Measurements from ENCODE around the gene UBE2QL1. TPM values are rescaled to one million over a fixed set of nuclear protein-coding genes. Genes with fewer than 3 reads are reported as not detected.

UBE2QL1 gene
- total RNA-seq, 1 experiment from 2014 or later, result 0.50 TPM

- no peak for TF ChIP-seq ZBTB43 (CRISPR knock-in tag; IDR thresholded peaks at IDR 0.05)
- TF ChIP-seq, protein P1, sequence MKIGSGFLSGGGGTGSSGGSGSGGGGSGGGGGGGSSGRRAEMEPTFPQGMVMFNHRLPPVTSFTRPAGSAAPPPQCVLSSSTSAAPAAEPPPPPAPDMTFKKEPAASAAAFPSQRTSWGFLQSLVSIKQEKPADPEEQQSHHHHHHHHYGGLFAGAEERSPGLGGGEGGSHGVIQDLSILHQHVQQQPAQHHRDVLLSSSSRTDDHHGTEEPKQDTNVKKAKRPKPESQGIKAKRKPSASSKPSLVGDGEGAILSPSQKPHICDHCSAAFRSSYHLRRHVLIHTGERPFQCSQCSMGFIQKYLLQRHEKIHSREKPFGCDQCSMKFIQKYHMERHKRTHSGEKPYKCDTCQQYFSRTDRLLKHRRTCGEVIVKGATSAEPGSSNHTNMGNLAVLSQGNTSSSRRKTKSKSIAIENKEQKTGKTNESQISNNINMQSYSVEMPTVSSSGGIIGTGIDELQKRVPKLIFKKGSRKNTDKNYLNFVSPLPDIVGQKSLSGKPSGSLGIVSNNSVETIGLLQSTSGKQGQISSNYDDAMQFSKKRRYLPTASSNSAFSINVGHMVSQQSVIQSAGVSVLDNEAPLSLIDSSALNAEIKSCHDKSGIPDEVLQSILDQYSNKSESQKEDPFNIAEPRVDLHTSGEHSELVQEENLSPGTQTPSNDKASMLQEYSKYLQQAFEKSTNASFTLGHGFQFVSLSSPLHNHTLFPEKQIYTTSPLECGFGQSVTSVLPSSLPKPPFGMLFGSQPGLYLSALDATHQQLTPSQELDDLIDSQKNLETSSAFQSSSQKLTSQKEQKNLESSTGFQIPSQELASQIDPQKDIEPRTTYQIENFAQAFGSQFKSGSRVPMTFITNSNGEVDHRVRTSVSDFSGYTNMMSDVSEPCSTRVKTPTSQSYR (CRISPR knock-in tag; IDR thresholded peaks at IDR 0.05), result no peak
- TF ChIP-seq, protein P2, sequence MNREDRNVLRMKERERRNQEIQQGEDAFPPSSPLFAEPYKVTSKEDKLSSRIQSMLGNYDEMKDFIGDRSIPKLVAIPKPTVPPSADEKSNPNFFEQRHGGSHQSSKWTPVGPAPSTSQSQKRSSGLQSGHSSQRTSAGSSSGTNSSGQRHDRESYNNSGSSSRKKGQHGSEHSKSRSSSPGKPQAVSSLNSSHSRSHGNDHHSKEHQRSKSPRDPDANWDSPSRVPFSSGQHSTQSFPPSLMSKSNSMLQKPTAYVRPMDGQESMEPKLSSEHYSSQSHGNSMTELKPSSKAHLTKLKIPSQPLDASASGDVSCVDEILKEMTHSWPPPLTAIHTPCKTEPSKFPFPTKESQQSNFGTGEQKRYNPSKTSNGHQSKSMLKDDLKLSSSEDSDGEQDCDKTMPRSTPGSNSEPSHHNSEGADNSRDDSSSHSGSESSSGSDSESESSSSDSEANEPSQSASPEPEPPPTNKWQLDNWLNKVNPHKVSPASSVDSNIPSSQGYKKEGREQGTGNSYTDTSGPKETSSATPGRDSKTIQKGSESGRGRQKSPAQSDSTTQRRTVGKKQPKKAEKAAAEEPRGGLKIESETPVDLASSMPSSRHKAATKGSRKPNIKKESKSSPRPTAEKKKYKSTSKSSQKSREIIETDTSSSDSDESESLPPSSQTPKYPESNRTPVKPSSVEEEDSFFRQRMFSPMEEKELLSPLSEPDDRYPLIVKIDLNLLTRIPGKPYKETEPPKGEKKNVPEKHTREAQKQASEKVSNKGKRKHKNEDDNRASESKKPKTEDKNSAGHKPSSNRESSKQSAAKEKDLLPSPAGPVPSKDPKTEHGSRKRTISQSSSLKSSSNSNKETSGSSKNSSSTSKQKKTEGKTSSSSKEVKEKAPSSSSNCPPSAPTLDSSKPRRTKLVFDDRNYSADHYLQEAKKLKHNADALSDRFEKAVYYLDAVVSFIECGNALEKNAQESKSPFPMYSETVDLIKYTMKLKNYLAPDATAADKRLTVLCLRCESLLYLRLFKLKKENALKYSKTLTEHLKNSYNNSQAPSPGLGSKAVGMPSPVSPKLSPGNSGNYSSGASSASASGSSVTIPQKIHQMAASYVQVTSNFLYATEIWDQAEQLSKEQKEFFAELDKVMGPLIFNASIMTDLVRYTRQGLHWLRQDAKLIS (CRISPR knock-in tag; IDR thresholded peaks at IDR 0.05; ENCODE audit: borderline replicate concordance), result no peak
Observed at GRCh38 chr5:6505416-6505755, 56.7 kb downstream of the UBE2QL1 start (continued).

DNA sequence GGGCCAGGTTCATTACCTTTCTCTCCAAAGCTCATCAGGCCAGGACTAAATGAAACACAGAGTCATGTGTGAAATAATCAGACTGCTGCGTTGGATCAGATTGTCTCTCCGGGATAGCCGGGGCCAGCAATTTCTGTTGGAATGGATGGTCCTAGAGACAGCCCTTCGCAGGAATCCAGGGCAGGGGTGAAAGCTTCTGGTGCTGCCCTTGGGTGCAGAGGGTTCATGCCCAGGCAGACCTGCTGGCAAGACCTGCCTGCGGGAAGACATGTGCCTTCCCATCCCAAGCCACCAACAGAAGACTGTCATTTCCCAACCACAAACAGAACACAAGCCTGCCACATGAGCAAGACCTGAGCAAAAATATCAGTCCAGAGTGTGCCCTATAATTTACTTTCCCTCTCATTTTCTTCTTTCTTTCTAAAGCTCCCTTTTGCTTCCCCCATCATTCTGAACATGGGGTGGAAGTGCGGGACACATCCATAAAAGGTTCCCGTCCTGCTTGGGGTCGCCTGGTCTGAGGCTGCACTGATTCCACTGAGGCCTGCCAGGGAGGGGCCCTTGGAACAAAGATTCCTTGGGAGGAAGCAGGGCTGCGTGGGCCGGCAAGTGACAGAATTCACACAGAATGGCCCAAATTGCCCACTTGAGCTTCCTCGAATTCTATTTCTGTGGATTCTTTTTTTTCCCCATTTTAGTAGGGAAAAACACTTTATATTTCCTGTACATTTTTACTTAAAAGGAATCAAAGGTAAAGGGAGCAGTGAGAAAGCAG lies 57.3 kb downstream of the UBE2QL1 start:
- no peak for DNase-seq (ENCODE audit: low spot score)
- Mint-ChIP-seq H3K36me3 (0 out of 2 replicates have a peak, but pooled peaks cover 4% of the 10 kb centered on the region), H3K9me3 (peaks cover 9% of the 10 kb centered on the region), H3K4me3 (no peak overlapping the region), H3K4me1 (no peaks in the 10 kb centered on the region), H3K27me3 (ENCODE audit: low read depth) (no peaks in the 10 kb centered on the region; the same call in 1 of the 2 replicates), H3K27ac (no peak overlapping the region)
- ChIA-PET POLR2A (interaction anchor here (0.6 kb wide), 1 partner anchor 13 kb away, joined by 3 read pairs; no protein-coding TSS in a partner anchor), CTCF (no interaction called here)
- no peak for ATAC-seq
- TF ChIP-seq CTCF (IDR thresholded peaks at IDR 0.05) (no peak), ZNF416 (CRISPR knock-in tag; IDR thresholded peaks at IDR 0.05) (no peak), ZNF532 (CRISPR knock-in tag; IDR thresholded peaks at IDR 0.05; ENCODE audit: borderline replicate concordance) (no peak), USF1 (CRISPR knock-in tag; IDR thresholded peaks at IDR 0.05) (no peak), RELA (CRISPR knock-in tag; IDR thresholded peaks at IDR 0.05; ENCODE audit: borderline replicate concordance) (no peak), RORB (CRISPR knock-in tag; IDR thresholded peaks at IDR 0.05) (no peak), ATF6 (CRISPR knock-in tag; IDR thresholded peaks at IDR 0.05) (no peak)
- TF ChIP-seq, protein P3, sequence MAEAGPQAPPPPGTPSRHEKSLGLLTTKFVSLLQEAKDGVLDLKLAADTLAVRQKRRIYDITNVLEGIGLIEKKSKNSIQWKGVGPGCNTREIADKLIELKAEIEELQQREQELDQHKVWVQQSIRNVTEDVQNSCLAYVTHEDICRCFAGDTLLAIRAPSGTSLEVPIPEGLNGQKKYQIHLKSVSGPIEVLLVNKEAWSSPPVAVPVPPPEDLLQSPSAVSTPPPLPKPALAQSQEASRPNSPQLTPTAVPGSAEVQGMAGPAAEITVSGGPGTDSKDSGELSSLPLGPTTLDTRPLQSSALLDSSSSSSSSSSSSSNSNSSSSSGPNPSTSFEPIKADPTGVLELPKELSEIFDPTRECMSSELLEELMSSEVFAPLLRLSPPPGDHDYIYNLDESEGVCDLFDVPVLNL (CRISPR knock-in tag; IDR thresholded peaks at IDR 0.05; ENCODE audit: borderline replicate concordance, low read depth), result no peak
- TF ChIP-seq, protein P1 (CRISPR knock-in tag; IDR thresholded peaks at IDR 0.05), result no peak

All from WTC11 (cell line).